WTC11 (cell line): ENCODE data around the gene RSRC1. TPM values are rescaled to one million over a fixed set of nuclear protein-coding genes. Genes with fewer than 3 reads are reported as not detected.

Experiments
- ATAC-seq: fragments of 200-7000 bp; cut with Tn5 transposase; 2 replicates; pipeline ENCODE4 v1.10.0; 2021; ENCODE audit warnings: mild to moderate bottlenecking, moderate library complexity
- CTCF ChIA-PET: fragments of 300-600 bp; sonication (Branson Sonifier 250); formaldehyde crosslinking; loops from one replicate; lab custom pipeline; 2021; ENCODE audit warnings: antibody characterized with exemption; lab: Charles Lee
- POLR2A ChIA-PET: fragments of 350-600 bp; sonication (Branson Sonifier 250); formaldehyde crosslinking; loops from one replicate; lab custom pipeline; 2021; ENCODE audit warnings: antibody characterized with exemption; lab: Charles Lee
- DNase-seq: peaks from one replicate; pipeline ENCODE4 v3.0.0; 2021; ENCODE audit warnings: low spot score
- H3K27ac Mint-ChIP-seq: 2 replicates; pipeline ENCODE4 v1.8.0; 2021; ENCODE audit warnings: mixed read lengths
- H3K27me3 Mint-ChIP-seq: 2 replicates; pipeline ENCODE4 v1.8.0; 2021; ENCODE audit warnings: low read depth, mild to moderate bottlenecking, moderate library complexity, mixed read lengths
- H3K36me3 Mint-ChIP-seq: 2 replicates; pipeline ENCODE4 v1.8.0; 2021; ENCODE audit warnings: mixed read lengths
- H3K4me1 Mint-ChIP-seq: 2 replicates; pipeline ENCODE4 v1.8.0; 2022; ENCODE audit warnings: mixed read lengths
- H3K4me3 Mint-ChIP-seq: 2 replicates; pipeline ENCODE4 v1.8.0; 2021; ENCODE audit warnings: mild to moderate bottlenecking, moderate library complexity, mixed read lengths
- H3K9me3 Mint-ChIP-seq: 2 replicates; pipeline ENCODE4 v1.8.0; 2021; ENCODE audit warnings: mixed read lengths
- ATF1 ChIP-seq: sonication (generic); formaldehyde crosslinking; IDR thresholded peaks from 2 replicates; pipeline ENCODE4 v1.8.1; 2023; ENCODE audit warnings: mild to moderate bottlenecking, moderate library complexity, missing genetic modification reagents
- CREB1 ChIP-seq: sonication (generic); formaldehyde crosslinking; IDR thresholded peaks from 2 replicates; pipeline ENCODE4 v1.8.0; 2023; ENCODE audit warnings: mild to moderate bottlenecking, missing genetic modification reagents
- EMX1 ChIP-seq: fragments of 250-450 bp; sonication (Bioruptor Pico); IDR thresholded peaks from 2 replicates; pipeline ENCODE4 v1.8.0; 2021; ENCODE audit warnings: mild to moderate bottlenecking
- GABPB1 ChIP-seq: sonication (generic); formaldehyde crosslinking; IDR thresholded peaks from 2 replicates; pipeline ENCODE4 v1.8.1; 2023; ENCODE audit warnings: mild to moderate bottlenecking, missing genetic modification reagents
- NFYB ChIP-seq: sonication (generic); formaldehyde crosslinking; conservative IDR thresholded peaks from 2 replicates; pipeline ENCODE4 v1.8.0; 2022; ENCODE audit warnings: low read depth, missing genetic modification reagents
- NR2C2 ChIP-seq: sonication (generic); formaldehyde crosslinking; IDR thresholded peaks from 2 replicates; pipeline ENCODE4 v1.8.0; 2022; ENCODE audit warnings: mild to moderate bottlenecking, missing genetic modification reagents
- PRRX2 ChIP-seq: fragments of 250-450 bp; sonication (Bioruptor Pico); IDR thresholded peaks from 2 replicates; pipeline ENCODE4 v1.8.0; 2021; ENCODE audit warnings: mild to moderate bottlenecking
- TCF7 ChIP-seq: sonication (generic); formaldehyde crosslinking; IDR thresholded peaks from 2 replicates; pipeline ENCODE4 v1.8.0; 2022; ENCODE audit warnings: mild to moderate bottlenecking, low read depth, missing genetic modification reagents, moderate library complexity
- ZBTB21 ChIP-seq: sonication (generic); formaldehyde crosslinking; IDR thresholded peaks from 2 replicates; pipeline ENCODE4 v1.8.1; 2023; ENCODE audit warnings: mild to moderate bottlenecking, missing genetic modification reagents, borderline replicate concordance
- ZNF219 ChIP-seq: sonication (generic); formaldehyde crosslinking; IDR thresholded peaks from 2 replicates; pipeline ENCODE4 v1.8.0; 2023; ENCODE audit warnings: missing genetic modification reagents, mild to moderate bottlenecking, borderline replicate concordance
- total RNA-seq: library from RNA; stranded (reverse); gene quantifications from 3 replicates; pipeline ENCODE4 v1.2.3, GENCODE V29; 2021
- TF ChIP-seq, protein P1 (sequence below): fragments of 200-600 bp; IDR thresholded peaks from 2 replicates; pipeline ENCODE4 v1.8.0; 2022; ENCODE audit warnings: antibody characterized with exemption
- TF ChIP-seq, protein P2 (sequence below): sonication (generic); formaldehyde crosslinking; IDR thresholded peaks from 2 replicates; pipeline ENCODE4 v1.8.0; 2023; ENCODE audit warnings: missing genetic modification reagents, mild to moderate bottlenecking, borderline replicate concordance
- TF ChIP-seq, protein P3 (sequence below): fragments of 250-450 bp; sonication (Bioruptor Pico); IDR thresholded peaks from 2 replicates; pipeline ENCODE4 v1.9.0; 2021; ENCODE audit warnings: mild to moderate bottlenecking, borderline replicate concordance
- TF ChIP-seq, protein P4 (sequence below): sonication (generic); formaldehyde crosslinking; IDR thresholded peaks from 2 replicates; pipeline ENCODE4 v1.8.1; 2023; ENCODE audit warnings: mild to moderate bottlenecking, missing genetic modification reagents, borderline replicate concordance

The RSRC1 gene
- total RNA-seq, 1 experiment from 2014 or later: 21.3 TPM

DNA sequence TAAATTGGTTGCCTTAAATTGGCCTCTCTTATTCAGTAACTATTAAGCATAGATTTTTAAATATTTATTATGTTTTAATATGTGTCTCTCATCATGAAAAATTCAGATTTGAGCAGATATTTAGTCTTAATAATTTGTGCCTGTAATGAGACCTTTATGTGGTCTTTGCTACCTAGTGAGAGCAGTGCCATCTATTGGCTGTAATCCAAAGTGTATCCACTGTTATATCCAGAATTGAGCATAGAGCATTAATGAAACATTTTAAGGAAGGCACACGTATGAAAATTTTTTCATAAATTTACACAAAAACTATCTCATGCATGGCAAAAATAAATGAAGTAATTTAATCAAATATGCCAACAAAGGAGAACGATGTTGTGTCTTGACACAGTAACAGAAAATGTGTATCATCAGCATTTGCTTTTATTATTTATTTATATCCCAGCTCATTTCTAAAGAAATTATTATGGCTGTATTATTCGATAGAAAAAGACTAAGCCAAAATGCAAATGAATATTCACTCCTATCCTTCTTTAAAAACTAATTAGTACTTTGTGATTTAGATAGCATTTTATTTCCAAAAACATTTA is 203.5 kb downstream of the RSRC1 start:
- DNase-seq (no peak), ATAC-seq (peak; percentile 70; the same call in 1 of the 2 replicates)
- Mint-ChIP-seq H3K4me3 (no peak overlapping the region), H3K27me3 (no peaks in the 10 kb centered on the region), H3K4me1 (no peaks in the 10 kb centered on the region), H3K9me3 (no peaks in the 10 kb centered on the region), H3K27ac (no peak overlapping the region), H3K36me3 (no peaks in the 10 kb centered on the region)
- POLR2A ChIA-PET: interaction anchor here (0.6 kb wide), 1 partner anchor 170 kb away, joined by 6 read pairs; no protein-coding TSS in a partner anchor
- CTCF ChIA-PET: interaction anchor here (0.7 to 1.4 kb wide), 7 partner anchors 9 to 707 kb away, joined by 3 to 4 read pairs (median 3); no protein-coding TSS in a partner anchor
- TF ChIP-seq, protein P1, sequence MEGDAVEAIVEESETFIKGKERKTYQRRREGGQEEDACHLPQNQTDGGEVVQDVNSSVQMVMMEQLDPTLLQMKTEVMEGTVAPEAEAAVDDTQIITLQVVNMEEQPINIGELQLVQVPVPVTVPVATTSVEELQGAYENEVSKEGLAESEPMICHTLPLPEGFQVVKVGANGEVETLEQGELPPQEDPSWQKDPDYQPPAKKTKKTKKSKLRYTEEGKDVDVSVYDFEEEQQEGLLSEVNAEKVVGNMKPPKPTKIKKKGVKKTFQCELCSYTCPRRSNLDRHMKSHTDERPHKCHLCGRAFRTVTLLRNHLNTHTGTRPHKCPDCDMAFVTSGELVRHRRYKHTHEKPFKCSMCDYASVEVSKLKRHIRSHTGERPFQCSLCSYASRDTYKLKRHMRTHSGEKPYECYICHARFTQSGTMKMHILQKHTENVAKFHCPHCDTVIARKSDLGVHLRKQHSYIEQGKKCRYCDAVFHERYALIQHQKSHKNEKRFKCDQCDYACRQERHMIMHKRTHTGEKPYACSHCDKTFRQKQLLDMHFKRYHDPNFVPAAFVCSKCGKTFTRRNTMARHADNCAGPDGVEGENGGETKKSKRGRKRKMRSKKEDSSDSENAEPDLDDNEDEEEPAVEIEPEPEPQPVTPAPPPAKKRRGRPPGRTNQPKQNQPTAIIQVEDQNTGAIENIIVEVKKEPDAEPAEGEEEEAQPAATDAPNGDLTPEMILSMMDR: peak; percentile 38
- no peak for TF ChIP-seq NFYB (CRISPR knock-in tag)

DNA sequence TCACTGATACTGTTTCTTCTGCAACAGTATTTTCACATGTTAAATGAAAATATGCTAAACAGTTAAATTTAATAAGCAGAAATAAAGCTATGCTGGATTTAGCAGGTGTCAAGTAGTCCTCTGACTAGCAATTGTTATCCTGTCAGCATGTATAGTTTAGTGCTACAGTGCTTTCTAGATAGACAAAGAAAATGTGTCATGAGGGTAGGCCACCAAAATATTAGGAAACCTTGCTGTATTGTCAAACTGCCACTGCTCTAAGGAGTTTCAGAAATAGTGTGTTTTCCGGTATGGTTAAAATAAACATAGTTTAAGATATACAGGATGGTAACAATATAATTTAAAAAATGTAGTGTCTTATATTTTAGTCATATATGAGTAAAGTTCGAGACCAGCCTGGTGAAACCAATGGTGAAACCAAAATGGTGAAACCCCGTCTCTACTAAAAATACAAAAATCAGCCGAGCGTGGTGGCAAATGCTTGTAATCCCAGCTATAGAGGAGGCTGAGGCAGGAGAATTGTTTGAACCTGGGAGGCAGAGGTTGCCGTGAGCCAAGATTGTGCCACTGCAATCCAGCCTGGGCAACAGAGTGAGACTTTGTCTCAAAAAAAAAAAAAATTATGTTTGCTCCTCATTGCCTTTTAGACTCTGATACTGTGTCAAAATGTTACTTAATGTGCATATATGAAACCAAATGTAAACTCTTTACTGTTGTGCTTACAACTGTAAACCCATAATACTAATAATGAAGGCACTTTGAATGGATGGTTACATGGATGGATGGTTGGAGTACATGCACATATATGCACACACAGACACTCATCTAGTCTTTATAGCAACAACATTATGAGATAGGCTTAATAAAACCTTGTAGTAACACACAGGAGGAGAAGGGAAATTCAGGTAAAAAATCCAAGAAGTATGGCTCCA is 204.8 kb downstream of the RSRC1 start:
- no peaks in the 10 kb centered on the region for H3K36me3 Mint-ChIP-seq
- H3K27me3 Mint-ChIP-seq: no peaks in the 10 kb centered on the region
- CTCF ChIA-PET: interaction anchor here (0.7 kb wide), 1 partner anchor 413 kb away, joined by 3 read pairs; no protein-coding TSS in a partner anchor
- POLR2A ChIA-PET: no interaction called here
- H3K4me3 Mint-ChIP-seq: no peak overlapping the region
- no peaks in the 10 kb centered on the region for H3K4me1 Mint-ChIP-seq
- H3K27ac Mint-ChIP-seq: no peak overlapping the region
- DNase-seq (no peak), ATAC-seq (no peak)
- no peaks in the 10 kb centered on the region for H3K9me3 Mint-ChIP-seq
- TF ChIP-seq GABPB1 (CRISPR knock-in tag) (no peak), PRRX2 (no peak), TCF7 (CRISPR knock-in tag) (no peak), ATF1 (CRISPR knock-in tag) (no peak), CREB1 (CRISPR knock-in tag) (no peak), NR2C2 (CRISPR knock-in tag) (no peak), ZNF219 (CRISPR knock-in tag) (no peak), EMX1 (CRISPR knock-in tag) (no peak), ZBTB21 (CRISPR knock-in tag) (no peak)
- TF ChIP-seq, protein P2, sequence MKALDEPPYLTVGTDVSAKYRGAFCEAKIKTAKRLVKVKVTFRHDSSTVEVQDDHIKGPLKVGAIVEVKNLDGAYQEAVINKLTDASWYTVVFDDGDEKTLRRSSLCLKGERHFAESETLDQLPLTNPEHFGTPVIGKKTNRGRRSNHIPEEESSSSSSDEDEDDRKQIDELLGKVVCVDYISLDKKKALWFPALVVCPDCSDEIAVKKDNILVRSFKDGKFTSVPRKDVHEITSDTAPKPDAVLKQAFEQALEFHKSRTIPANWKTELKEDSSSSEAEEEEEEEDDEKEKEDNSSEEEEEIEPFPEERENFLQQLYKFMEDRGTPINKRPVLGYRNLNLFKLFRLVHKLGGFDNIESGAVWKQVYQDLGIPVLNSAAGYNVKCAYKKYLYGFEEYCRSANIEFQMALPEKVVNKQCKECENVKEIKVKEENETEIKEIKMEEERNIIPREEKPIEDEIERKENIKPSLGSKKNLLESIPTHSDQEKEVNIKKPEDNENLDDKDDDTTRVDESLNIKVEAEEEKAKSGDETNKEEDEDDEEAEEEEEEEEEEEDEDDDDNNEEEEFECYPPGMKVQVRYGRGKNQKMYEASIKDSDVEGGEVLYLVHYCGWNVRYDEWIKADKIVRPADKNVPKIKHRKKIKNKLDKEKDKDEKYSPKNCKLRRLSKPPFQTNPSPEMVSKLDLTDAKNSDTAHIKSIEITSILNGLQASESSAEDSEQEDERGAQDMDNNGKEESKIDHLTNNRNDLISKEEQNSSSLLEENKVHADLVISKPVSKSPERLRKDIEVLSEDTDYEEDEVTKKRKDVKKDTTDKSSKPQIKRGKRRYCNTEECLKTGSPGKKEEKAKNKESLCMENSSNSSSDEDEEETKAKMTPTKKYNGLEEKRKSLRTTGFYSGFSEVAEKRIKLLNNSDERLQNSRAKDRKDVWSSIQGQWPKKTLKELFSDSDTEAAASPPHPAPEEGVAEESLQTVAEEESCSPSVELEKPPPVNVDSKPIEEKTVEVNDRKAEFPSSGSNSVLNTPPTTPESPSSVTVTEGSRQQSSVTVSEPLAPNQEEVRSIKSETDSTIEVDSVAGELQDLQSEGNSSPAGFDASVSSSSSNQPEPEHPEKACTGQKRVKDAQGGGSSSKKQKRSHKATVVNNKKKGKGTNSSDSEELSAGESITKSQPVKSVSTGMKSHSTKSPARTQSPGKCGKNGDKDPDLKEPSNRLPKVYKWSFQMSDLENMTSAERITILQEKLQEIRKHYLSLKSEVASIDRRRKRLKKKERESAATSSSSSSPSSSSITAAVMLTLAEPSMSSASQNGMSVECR (CRISPR knock-in tag): no peak
- TF ChIP-seq, protein P3, sequence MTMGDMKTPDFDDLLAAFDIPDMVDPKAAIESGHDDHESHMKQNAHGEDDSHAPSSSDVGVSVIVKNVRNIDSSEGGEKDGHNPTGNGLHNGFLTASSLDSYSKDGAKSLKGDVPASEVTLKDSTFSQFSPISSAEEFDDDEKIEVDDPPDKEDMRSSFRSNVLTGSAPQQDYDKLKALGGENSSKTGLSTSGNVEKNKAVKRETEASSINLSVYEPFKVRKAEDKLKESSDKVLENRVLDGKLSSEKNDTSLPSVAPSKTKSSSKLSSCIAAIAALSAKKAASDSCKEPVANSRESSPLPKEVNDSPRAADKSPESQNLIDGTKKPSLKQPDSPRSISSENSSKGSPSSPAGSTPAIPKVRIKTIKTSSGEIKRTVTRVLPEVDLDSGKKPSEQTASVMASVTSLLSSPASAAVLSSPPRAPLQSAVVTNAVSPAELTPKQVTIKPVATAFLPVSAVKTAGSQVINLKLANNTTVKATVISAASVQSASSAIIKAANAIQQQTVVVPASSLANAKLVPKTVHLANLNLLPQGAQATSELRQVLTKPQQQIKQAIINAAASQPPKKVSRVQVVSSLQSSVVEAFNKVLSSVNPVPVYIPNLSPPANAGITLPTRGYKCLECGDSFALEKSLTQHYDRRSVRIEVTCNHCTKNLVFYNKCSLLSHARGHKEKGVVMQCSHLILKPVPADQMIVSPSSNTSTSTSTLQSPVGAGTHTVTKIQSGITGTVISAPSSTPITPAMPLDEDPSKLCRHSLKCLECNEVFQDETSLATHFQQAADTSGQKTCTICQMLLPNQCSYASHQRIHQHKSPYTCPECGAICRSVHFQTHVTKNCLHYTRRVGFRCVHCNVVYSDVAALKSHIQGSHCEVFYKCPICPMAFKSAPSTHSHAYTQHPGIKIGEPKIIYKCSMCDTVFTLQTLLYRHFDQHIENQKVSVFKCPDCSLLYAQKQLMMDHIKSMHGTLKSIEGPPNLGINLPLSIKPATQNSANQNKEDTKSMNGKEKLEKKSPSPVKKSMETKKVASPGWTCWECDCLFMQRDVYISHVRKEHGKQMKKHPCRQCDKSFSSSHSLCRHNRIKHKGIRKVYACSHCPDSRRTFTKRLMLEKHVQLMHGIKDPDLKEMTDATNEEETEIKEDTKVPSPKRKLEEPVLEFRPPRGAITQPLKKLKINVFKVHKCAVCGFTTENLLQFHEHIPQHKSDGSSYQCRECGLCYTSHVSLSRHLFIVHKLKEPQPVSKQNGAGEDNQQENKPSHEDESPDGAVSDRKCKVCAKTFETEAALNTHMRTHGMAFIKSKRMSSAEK (CRISPR knock-in tag): no peak
- TF ChIP-seq, protein P4, sequence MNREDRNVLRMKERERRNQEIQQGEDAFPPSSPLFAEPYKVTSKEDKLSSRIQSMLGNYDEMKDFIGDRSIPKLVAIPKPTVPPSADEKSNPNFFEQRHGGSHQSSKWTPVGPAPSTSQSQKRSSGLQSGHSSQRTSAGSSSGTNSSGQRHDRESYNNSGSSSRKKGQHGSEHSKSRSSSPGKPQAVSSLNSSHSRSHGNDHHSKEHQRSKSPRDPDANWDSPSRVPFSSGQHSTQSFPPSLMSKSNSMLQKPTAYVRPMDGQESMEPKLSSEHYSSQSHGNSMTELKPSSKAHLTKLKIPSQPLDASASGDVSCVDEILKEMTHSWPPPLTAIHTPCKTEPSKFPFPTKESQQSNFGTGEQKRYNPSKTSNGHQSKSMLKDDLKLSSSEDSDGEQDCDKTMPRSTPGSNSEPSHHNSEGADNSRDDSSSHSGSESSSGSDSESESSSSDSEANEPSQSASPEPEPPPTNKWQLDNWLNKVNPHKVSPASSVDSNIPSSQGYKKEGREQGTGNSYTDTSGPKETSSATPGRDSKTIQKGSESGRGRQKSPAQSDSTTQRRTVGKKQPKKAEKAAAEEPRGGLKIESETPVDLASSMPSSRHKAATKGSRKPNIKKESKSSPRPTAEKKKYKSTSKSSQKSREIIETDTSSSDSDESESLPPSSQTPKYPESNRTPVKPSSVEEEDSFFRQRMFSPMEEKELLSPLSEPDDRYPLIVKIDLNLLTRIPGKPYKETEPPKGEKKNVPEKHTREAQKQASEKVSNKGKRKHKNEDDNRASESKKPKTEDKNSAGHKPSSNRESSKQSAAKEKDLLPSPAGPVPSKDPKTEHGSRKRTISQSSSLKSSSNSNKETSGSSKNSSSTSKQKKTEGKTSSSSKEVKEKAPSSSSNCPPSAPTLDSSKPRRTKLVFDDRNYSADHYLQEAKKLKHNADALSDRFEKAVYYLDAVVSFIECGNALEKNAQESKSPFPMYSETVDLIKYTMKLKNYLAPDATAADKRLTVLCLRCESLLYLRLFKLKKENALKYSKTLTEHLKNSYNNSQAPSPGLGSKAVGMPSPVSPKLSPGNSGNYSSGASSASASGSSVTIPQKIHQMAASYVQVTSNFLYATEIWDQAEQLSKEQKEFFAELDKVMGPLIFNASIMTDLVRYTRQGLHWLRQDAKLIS (CRISPR knock-in tag): no peak
